COLO668 (cell line): Measurements from ENCODE around the gene MMP11.

Experiments
- DNase-seq: peaks from one replicate; lab custom pipeline; 2025; ENCODE audit not compliant: unreplicated experiment; lab: John Stamatoyannopoulos, UW

Gene MMP11

GRCh38 chr22:23780146-23780748 lies 7.6 kb downstream of the MMP11 start:
- no peak for DNase-seq

GRCh38 chr22:23781065-23781464 lies 8.4 kb downstream of the MMP11 start:
- no peak for DNase-seq

GRCh38 chr22:23781511-23782183 lies 9.0 kb downstream of the MMP11 start:
- DNase-seq, result no peak

GRCh38 chr22:23782252-23782651 lies 9.6 kb downstream of the MMP11 start:
- DNase-seq, result no peak

- no peak for DNase-seq
Measured at GRCh38 chr22:23782703-23783102, 10.1 kb downstream of the MMP11 start.

GRCh38 chr22:23783265-23784150 lies 10.9 kb downstream of the MMP11 start:
- DNase-seq, result no peak

- DNase-seq, result no peak
Measured at GRCh38 chr22:23784215-23784732, 11.6 kb downstream of the MMP11 start.

GRCh38 chr22:23786261-23786710 lies 13.6 kb downstream of the MMP11 start:
- no peak for DNase-seq

- peak; percentile 97 for DNase-seq
Measured at GRCh38 chr22:23786752-23787599, 14.3 kb downstream of the MMP11 start, which contains the start of gene SMARCB1. SMARCB1 (plus strand) TSS chr22:23786966; CDS start chr22:23787170, 204 bp downstream.

- no peak for DNase-seq
Measured at GRCh38 chr22:23787600-23787896, 14.9 kb downstream of the MMP11 start.

GRCh38 chr22:23787910-23788309 lies 15.3 kb downstream of the MMP11 start:
- no peak for DNase-seq

- DNase-seq, result peak; percentile 43
Measured at GRCh38 chr22:23789121-23789520, 16.5 kb downstream of the MMP11 start.

- peak; percentile 47 for DNase-seq
Measured at GRCh38 chr22:23789638-23790037, 17.0 kb downstream of the MMP11 start.

- no peak for DNase-seq
Measured at GRCh38 chr22:23790819-23791737, 18.4 kb downstream of the MMP11 start.

GRCh38 chr22:23791738-23792645 lies 19.3 kb downstream of the MMP11 start:
- DNase-seq, result no peak

- no peak for DNase-seq
Measured at GRCh38 chr22:23793326-23793725, 20.7 kb downstream of the MMP11 start.

GRCh38 chr22:23796461-23796860 lies 23.8 kb downstream of the MMP11 start:
- no peak for DNase-seq
